CD4-positive, alpha-beta T cell (primary cell): ENCODE results near the gene ANKRD33B. TPM values are rescaled to one million over a fixed set of nuclear protein-coding genes. Genes with fewer than 3 reads are reported as not detected.

ENCODE experiments used
- ATAC-seq: fragments of 200-7000 bp; cut with Tn5 transposase; one replicate; pipeline ENCODE4 v1.10.0; 2022; ENCODE audit warnings: mild to moderate bottlenecking; ENCODE audit not compliant: poor library complexity
- CTCF ChIA-PET: fragments of 350-600 bp; sonication (Branson Sonifier 250); formaldehyde crosslinking; loops from one replicate; lab custom pipeline; 2021; ENCODE audit warnings: antibody characterized with exemption, inconsistent platforms; lab: Charles Lee
- POLR2A ChIA-PET: fragments of 350-600 bp; sonication (Branson Sonifier 250); formaldehyde crosslinking; loops from one replicate; lab custom pipeline; 2021; ENCODE audit warnings: antibody characterized with exemption, inconsistent platforms; lab: Charles Lee
- DNase-seq, 14 experiments: peaks; one replicate each; pipeline ENCODE4 v3.0.0-alpha.2; 2013 to 2020; ENCODE audit warnings: mixed read lengths in 2 of 14
- H3K27ac ChIP-seq, 2 donors: one replicate each; pipeline versions ENCODE4 v1.5.1 to v1.7.0; 2013; ENCODE audit warnings: low read length in 2 of 2, low read depth in 1 of 2, mild to moderate bottlenecking in 1 of 2
- H3K27me3 ChIP-seq, 2 experiments: 1 replicate in 1 of 2; 2 replicates in 1 of 2; pipeline versions ENCODE4 v1.6.1 to v1.7.0; 2013; ENCODE audit warnings: low read length in 2 of 2, control low read depth in 1 of 2, mild to moderate bottlenecking in 1 of 2, moderate library complexity in 1 of 2; ENCODE audit not compliant: insufficient read depth in 2 of 2, control insufficient read depth in 1 of 2
- H3K36me3 ChIP-seq: one replicate; pipeline ENCODE4 v1.6.1; 2013; ENCODE audit warnings: low read length, control low read depth; ENCODE audit not compliant: insufficient read depth
- H3K4me1 ChIP-seq: one replicate; pipeline ENCODE4 v1.6.1; 2013; ENCODE audit warnings: low read length, control low read depth; ENCODE audit not compliant: insufficient read depth
- H3K4me3 ChIP-seq: one replicate; pipeline ENCODE4 v1.5.1; 2013; ENCODE audit warnings: mild to moderate bottlenecking, low read length, moderate library complexity
- H3K9me3 ChIP-seq, 2 experiments: 1 replicate in 1 of 2; 2 replicates in 1 of 2; pipeline versions ENCODE4 v1.6.1 to v1.7.0; 2013; ENCODE audit warnings: low read length in 2 of 2, mild to moderate bottlenecking in 2 of 2, control low read depth in 1 of 2, moderate library complexity in 1 of 2; ENCODE audit not compliant: control insufficient read depth in 1 of 2, insufficient read depth in 1 of 2
- H3K27ac Mint-ChIP-seq: one replicate; pipeline ENCODE4 v1.8.0; 2020; ENCODE audit warnings: mixed read lengths
- H3K27me3 Mint-ChIP-seq: one replicate; pipeline ENCODE4 v1.8.0; 2021; ENCODE audit warnings: mixed read lengths
- H3K36me3 Mint-ChIP-seq: one replicate; pipeline ENCODE4 v1.8.0; 2021; ENCODE audit warnings: low read depth, mixed read lengths
- H3K4me1 Mint-ChIP-seq: one replicate; pipeline ENCODE4 v1.8.0; 2021; ENCODE audit warnings: low read depth, mixed read lengths
- H3K4me3 Mint-ChIP-seq: one replicate; pipeline ENCODE4 v1.8.0; 2020; ENCODE audit warnings: mild to moderate bottlenecking, mixed read lengths
- H3K9me3 Mint-ChIP-seq: one replicate; pipeline ENCODE4 v1.8.0; 2020; ENCODE audit warnings: mixed read lengths
- CTCF ChIP-seq: fragments of 200-600 bp; IDR thresholded peaks from one replicate; pipeline ENCODE4 v1.8.0; 2022; ENCODE audit warnings: antibody characterized with exemption, mild to moderate bottlenecking
- intact Hi-C, 2 experiments: fragments of 100-400 bp; cut with DNase I in 1 of 2; cut with micrococcal nuclease in 1 of 2; formaldehyde crosslinking; loops; one replicate each; pipeline versions ENCODE4 v1.15.1 to v1.9.0; 2023 to 2025; cut with DNase I, micrococcal nuclease
- total RNA-seq, 174 experiments: library from RNA in 2 of 174; stranded (reverse) in 2 of 174; gene quantifications; one replicate each; pipeline ENCODE4 v1.2.3 and lab custom pipeline; 2021 to 2026

Gene ANKRD33B
- total RNA-seq, 2 experiments from 2014 or later: 0.99 to 1.3 TPM

GRCh38 chr5:10639846-10640368 lies 76.0 kb downstream of the ANKRD33B start:
- Histone ChIP-seq H3K4me1 (peaks cover 11% of the 10 kb centered on the region), H3K9me3 (peaks cover 0 to 16% of the 10 kb centered on the region in 2 experiments), H3K27me3 (no peaks in the 10 kb centered on the region), H3K36me3 (no peaks in the 10 kb centered on the region), H3K27ac (no peak overlapping the region), H3K4me3 (no peak overlapping the region)
- ATAC-seq (no peak), DNase-seq (no peak)
- ChIA-PET CTCF (no interaction called here), POLR2A (no interaction called here)
- Mint-ChIP-seq H3K4me1 (peaks cover 8% of the 10 kb centered on the region), H3K9me3 (no peaks in the 10 kb centered on the region), H3K27me3 (peaks cover 4% of the 10 kb centered on the region), H3K27ac (no peak overlapping the region), H3K4me3 (no peak overlapping the region), H3K36me3 (no peaks in the 10 kb centered on the region)
- intact Hi-C loops: no loop called here
- TF ChIP-seq CTCF: no peak

DNA sequence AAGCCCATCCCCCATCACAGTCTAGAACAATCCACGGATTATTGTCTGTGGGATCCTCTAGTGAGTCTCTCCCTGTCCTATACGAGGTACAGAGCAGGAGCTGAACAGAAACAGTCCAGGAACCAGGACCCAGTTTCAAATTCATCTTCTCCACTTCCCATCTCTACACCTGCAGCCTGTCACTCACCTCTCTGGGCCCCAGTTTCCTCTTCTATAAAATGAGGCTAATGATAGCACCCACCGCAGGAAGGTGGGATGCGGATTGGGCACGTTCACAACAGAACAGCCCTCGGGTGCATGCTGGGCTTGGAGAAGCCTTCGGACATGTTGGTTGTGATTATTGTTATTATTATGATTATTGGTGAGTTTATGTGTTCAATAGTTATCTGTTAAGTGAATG lies 78.5 kb downstream of the ANKRD33B start:
- Mint-ChIP-seq H3K9me3 (no peaks in the 10 kb centered on the region), H3K4me1 (no peaks in the 10 kb centered on the region), H3K27me3 (peaks cover 4% of the 10 kb centered on the region), H3K36me3 (no peaks in the 10 kb centered on the region), H3K27ac (no peak overlapping the region), H3K4me3 (no peak overlapping the region)
- POLR2A ChIA-PET: no interaction called here
- H3K9me3 ChIP-seq: peaks cover 0 to 22% of the 10 kb centered on the region in 2 experiments
- no peaks in the 10 kb centered on the region for H3K4me1 ChIP-seq
- H3K27me3 ChIP-seq: no peaks in the 10 kb centered on the region
- no peak for TF ChIP-seq CTCF
- intact Hi-C loops: no loop called here
- no peaks in the 10 kb centered on the region for H3K36me3 ChIP-seq
- no peak overlapping the region for H3K27ac ChIP-seq
- no peak for DNase-seq
- no peak overlapping the region for H3K4me3 ChIP-seq
- no peak for ATAC-seq
- CTCF ChIA-PET: no interaction called here

GRCh38 chr5:10644192-10644591 lies 80.3 kb downstream of the ANKRD33B start:
- CTCF ChIA-PET: interaction anchor here (0.7 kb wide), 1 partner anchor 58 kb away, joined by 3 read pairs; no protein-coding TSS in a partner anchor
- POLR2A ChIA-PET: no interaction called here

More at GRCh38 chr5:10644192-10644591, 80.3 kb downstream of the ANKRD33B start:
- H3K27ac Mint-ChIP-seq: no peak overlapping the region
- Histone ChIP-seq H3K4me3 (no peak overlapping the region), H3K27ac (no peak overlapping the region), H3K9me3 (peaks cover 0 to 13% of the 10 kb centered on the region in 2 experiments), H3K4me1 (no peaks in the 10 kb centered on the region), H3K27me3 (no peaks in the 10 kb centered on the region), H3K36me3 (no peaks in the 10 kb centered on the region)
- H3K4me3 Mint-ChIP-seq: no peak overlapping the region
- no peaks in the 10 kb centered on the region for H3K9me3 Mint-ChIP-seq
- intact Hi-C loops: no loop called here
- no peak for DNase-seq
- H3K27me3 Mint-ChIP-seq: peaks cover 4% of the 10 kb centered on the region
- H3K4me1 Mint-ChIP-seq: no peaks in the 10 kb centered on the region
- no peak for TF ChIP-seq CTCF
- no peaks in the 10 kb centered on the region for H3K36me3 Mint-ChIP-seq
- ATAC-seq: no peak
